Calu3 (cell line): ENCODE data around the gene TLCD4. TPM values are rescaled to one million over a fixed set of nuclear protein-coding genes. Genes with fewer than 3 reads are reported as not detected.

Experiments
- BruUV-seq: library from RNA; stranded (reverse); fragments of 400-500 nt; replicated peaks from 2 replicates; lab custom pipeline; 2021; lab: Mats Ljungman, UMichigan
- CTCF ChIA-PET: fragments of 300-600 bp; sonication (Branson Sonifier 250); formaldehyde crosslinking; loops from one replicate; lab custom pipeline; 2022; ENCODE audit warnings: antibody characterized with exemption; lab: Charles Lee
- DNase-seq: peaks from one replicate; pipeline ENCODE4 v3.0.0; 2022
- H3K27ac Mint-ChIP-seq: one replicate; pipeline ENCODE4 v1.8.0; 2022; ENCODE audit warnings: mixed read lengths; ENCODE audit not compliant: unreplicated experiment
- H3K27me3 Mint-ChIP-seq: one replicate; pipeline ENCODE4 v1.8.0; 2022; ENCODE audit warnings: mixed read lengths; ENCODE audit not compliant: unreplicated experiment
- H3K36me3 Mint-ChIP-seq: one replicate; pipeline ENCODE4 v1.8.0; 2022; ENCODE audit warnings: mild to moderate bottlenecking, moderate library complexity, mixed read lengths; ENCODE audit not compliant: insufficient read depth, unreplicated experiment
- H3K4me1 Mint-ChIP-seq: one replicate; pipeline ENCODE4 v1.8.0; 2022; ENCODE audit warnings: mild to moderate bottlenecking, low read depth, mixed read lengths; ENCODE audit not compliant: unreplicated experiment
- H3K4me3 Mint-ChIP-seq: one replicate; pipeline ENCODE4 v1.8.0; 2022; ENCODE audit warnings: mild to moderate bottlenecking, low read depth, moderate library complexity, mixed read lengths; ENCODE audit not compliant: unreplicated experiment
- H3K9me3 Mint-ChIP-seq: one replicate; pipeline ENCODE4 v1.8.0; 2022; ENCODE audit warnings: low read depth, mixed read lengths; ENCODE audit not compliant: unreplicated experiment
- intact Hi-C: fragments of 100-400 bp; cut with micrococcal nuclease; formaldehyde crosslinking; loops from one replicate; pipeline ENCODE4 v1.10.0; 2022; ENCODE audit not compliant: unreplicated experiment
- total RNA-seq: library from RNA; stranded (reverse); gene quantifications from 2 replicates; pipeline ENCODE4 v1.2.3, GENCODE V29; 2022
- TF ChIP-seq, protein P1 (sequence below): fragments of 200-600 bp; IDR thresholded peaks from one replicate; pipeline ENCODE4 v1.8.0; 2022; ENCODE audit warnings: antibody characterized with exemption; ENCODE audit not compliant: unreplicated experiment

The TLCD4 gene
- total RNA-seq, 1 experiment from 2014 or later = 52.1 TPM

DNA sequence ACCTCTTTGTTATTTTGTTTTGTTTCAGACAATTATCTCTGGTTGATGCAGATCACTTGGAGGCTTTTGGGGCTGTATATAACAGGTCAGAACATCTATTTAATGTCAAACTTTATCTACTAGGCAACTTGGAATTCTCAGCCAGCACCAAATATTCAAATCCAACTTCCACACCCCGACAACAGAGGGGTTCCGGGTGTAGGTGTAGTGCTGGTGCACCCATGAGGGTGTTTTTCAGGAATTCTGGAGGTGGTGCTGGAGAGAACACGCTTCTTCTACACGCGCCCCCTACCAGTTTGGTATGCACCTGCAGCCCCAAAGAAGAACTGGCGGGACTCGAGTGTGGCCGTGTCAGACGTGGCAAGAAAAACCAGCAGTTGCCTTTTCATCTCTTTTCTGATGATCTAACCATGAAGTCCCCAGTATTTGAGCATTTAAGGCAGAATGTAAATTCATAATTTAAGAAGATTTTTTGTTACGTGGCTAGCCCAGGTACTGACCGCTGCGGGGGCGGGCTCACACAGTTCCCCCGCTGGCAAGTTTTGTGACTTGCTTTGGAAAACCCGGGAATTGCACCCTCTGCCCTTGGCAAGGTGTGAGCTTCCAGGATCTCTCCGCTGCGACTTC lies 462 bp upstream of the TLCD4 start:
- Mint-ChIP-seq H3K9me3 (no peaks in the 10 kb centered on the region), H3K36me3 (peaks cover 19% of the 10 kb centered on the region), H3K4me1 (peaks cover 33% of the 10 kb centered on the region), H3K27me3 (no peaks in the 10 kb centered on the region), H3K27ac (peak overlapping the region; percentile 45), H3K4me3 (peak overlapping the region; percentile 71)
- intact Hi-C loops = loop anchor here (2.0 to 5.0 kb wide), 3 partner anchors 34 to 116 kb away; no protein-coding TSS in a partner anchor
- CTCF ChIA-PET = interaction anchor here (1.1 to 1.9 kb wide), 5 partner anchors 12 to 262 kb away, joined by 3 to 21 read pairs (median 3); partner anchors contain the start of gene RWDD3
- BruUV-seq = no TSS peak
- DNase-seq = peak; percentile 84
- TF ChIP-seq, protein P1, sequence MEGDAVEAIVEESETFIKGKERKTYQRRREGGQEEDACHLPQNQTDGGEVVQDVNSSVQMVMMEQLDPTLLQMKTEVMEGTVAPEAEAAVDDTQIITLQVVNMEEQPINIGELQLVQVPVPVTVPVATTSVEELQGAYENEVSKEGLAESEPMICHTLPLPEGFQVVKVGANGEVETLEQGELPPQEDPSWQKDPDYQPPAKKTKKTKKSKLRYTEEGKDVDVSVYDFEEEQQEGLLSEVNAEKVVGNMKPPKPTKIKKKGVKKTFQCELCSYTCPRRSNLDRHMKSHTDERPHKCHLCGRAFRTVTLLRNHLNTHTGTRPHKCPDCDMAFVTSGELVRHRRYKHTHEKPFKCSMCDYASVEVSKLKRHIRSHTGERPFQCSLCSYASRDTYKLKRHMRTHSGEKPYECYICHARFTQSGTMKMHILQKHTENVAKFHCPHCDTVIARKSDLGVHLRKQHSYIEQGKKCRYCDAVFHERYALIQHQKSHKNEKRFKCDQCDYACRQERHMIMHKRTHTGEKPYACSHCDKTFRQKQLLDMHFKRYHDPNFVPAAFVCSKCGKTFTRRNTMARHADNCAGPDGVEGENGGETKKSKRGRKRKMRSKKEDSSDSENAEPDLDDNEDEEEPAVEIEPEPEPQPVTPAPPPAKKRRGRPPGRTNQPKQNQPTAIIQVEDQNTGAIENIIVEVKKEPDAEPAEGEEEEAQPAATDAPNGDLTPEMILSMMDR = peak; percentile 70

DNA sequence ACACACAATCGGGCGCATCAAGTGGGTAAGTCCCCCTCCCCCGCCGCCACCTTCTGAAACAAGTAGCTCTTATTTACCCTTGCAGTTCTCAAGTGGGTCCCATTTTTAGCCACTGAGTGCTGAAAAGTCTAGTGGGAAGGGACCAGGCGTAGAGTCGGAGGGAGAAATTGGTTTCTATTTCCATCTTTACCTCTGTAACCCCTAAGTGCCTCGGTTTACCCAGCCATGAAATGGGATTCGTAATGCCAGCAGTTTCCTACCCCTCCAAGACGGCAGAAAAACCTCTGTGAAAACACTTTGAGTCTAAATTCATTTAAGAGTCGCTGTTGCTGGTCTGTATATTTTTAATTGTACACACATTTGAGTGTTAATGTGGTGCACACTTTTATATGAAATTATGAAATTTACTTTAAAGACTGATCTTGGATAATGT lies 928 bp downstream of the TLCD4 start:
- H3K9me3 Mint-ChIP-seq = no peaks in the 10 kb centered on the region
- no peak overlapping the region for H3K27ac Mint-ChIP-seq
- DNase-seq = no peak
- H3K36me3 Mint-ChIP-seq = peaks cover 19% of the 10 kb centered on the region
- intact Hi-C loops = loop anchor here (5.0 kb wide), 2 partner anchors 36 to 49 kb away; no protein-coding TSS in a partner anchor
- H3K27me3 Mint-ChIP-seq = no peaks in the 10 kb centered on the region
- CTCF ChIA-PET = interaction anchor here (0.7 to 1.9 kb wide), 4 partner anchors 33 to 116 kb away, joined by 3 to 21 read pairs (median 4); partner anchors contain the start of gene RWDD3
- no TSS peak for BruUV-seq
- TF ChIP-seq, protein P1 = no peak
- H3K4me1 Mint-ChIP-seq = peaks cover 33% of the 10 kb centered on the region
- peak overlapping the region; percentile 71 for H3K4me3 Mint-ChIP-seq

DNA sequence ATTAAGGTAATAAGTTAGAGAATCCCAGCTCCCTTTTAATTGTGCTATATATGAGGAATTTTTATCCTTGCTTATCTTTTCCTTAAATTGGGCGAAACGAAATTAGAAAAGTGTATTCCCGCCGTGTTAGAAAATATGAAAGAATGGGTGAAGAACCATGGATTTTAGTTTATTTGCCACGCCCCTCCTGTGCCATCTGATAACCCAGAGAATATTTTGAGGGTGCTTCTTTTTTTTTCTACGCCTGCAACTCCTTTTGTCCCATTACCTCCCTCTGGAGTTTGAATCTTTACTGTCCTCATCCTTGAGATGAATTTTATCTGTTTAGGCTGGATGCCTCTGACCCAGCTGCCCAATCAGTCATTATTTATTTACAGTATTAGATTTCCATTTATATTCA lies 1.6 kb downstream of the TLCD4 start:
- TF ChIP-seq, protein P1 = no peak
- peaks cover 39% of the 10 kb centered on the region for H3K4me1 Mint-ChIP-seq
- peaks cover 19% of the 10 kb centered on the region for H3K36me3 Mint-ChIP-seq
- no peaks in the 10 kb centered on the region for H3K9me3 Mint-ChIP-seq
- CTCF ChIA-PET = interaction anchor here (1.4 to 1.9 kb wide), 2 partner anchors 115 kb away, joined by 6 to 21 read pairs; partner anchors contain the start of gene RWDD3
- no peaks in the 10 kb centered on the region for H3K27me3 Mint-ChIP-seq
- H3K4me3 Mint-ChIP-seq = peak overlapping the region; percentile 71
- DNase-seq = no peak
- intact Hi-C loops = loop anchor here (5.0 kb wide), 2 partner anchors 36 to 49 kb away; no protein-coding TSS in a partner anchor
- peak overlapping the region; percentile 4 for H3K27ac Mint-ChIP-seq
- BruUV-seq = no TSS peak

DNA sequence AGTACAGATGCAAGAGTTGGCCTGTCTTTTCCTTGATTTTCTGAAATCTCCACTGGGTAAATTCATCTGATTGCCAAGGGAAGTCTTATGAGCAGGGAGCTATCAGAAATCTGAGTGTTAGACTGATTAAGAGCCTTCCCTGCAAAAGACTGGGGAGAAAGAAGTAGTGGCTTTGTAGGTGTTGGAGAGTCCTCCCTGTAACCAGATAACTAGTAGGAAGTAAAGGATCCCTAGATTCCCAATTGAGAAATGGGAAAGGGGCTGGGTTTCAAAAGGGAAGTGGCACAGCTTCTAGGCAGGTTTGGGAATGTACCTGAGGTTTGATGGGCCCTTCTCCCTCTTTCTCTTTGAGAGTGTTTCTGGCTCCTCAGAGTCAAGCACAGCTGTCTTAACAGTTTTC lies 2.1 kb downstream of the TLCD4 start:
- Mint-ChIP-seq H3K36me3 (peaks cover 19% of the 10 kb centered on the region), H3K4me1 (peaks cover 40% of the 10 kb centered on the region), H3K4me3 (peak overlapping the region; percentile 71), H3K9me3 (no peaks in the 10 kb centered on the region), H3K27me3 (no peaks in the 10 kb centered on the region), H3K27ac (peak overlapping the region; percentile 4)
- TF ChIP-seq, protein P1 = no peak
- intact Hi-C loops = loop anchor here (5.0 kb wide), 2 partner anchors 37 to 48 kb away; no protein-coding TSS in a partner anchor
- DNase-seq = no peak
- no TSS peak for BruUV-seq
- CTCF ChIA-PET = interaction anchor here (1.1 to 1.4 kb wide), 2 partner anchors 35 to 115 kb away, joined by 4 to 6 read pairs; partner anchors contain the start of gene RWDD3
